ENCODE measurements around the gene DOCK4.

DOCK4 gene

DNA sequence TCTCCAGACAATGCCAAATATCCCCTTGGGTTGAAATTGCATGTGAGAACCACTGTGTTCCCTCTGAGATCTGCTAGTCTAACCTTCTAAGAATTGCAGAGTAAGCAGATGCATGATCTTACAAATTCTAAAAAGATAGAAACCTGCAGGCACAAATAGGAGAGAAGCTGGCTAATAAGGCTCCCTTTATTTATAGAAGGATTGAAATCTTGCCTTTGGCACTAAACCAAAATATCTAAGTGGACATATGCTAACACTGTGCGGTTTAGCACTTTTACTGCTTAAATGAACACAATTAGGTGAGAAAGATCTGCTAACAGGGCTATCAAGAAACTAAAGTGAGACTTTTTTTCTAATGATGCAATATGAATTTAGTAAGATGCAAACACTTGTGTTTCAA lies 225.5 kb downstream of the DOCK4 start:
- Histone ChIP-seq H3K4me1 (ENCODE audit: control insufficient read depth, insufficient read depth, low read length) (no peaks in the 10 kb centered on the region), H3K9ac (ENCODE audit: low read depth, low read length) (no peak overlapping the region), H3K36me3 (ENCODE audit: control insufficient read depth, insufficient read depth, low read length) (no peaks in the 10 kb centered on the region), H3K4me3 (ENCODE audit: low read depth, low read length) (no peak overlapping the region), H3K27me3 (ENCODE audit: control insufficient read depth, insufficient read depth, low read length) (no peaks in the 10 kb centered on the region), H3K9me3 (ENCODE audit: control insufficient read depth, insufficient read depth, low read length) (no peaks in the 10 kb centered on the region)

DNA sequence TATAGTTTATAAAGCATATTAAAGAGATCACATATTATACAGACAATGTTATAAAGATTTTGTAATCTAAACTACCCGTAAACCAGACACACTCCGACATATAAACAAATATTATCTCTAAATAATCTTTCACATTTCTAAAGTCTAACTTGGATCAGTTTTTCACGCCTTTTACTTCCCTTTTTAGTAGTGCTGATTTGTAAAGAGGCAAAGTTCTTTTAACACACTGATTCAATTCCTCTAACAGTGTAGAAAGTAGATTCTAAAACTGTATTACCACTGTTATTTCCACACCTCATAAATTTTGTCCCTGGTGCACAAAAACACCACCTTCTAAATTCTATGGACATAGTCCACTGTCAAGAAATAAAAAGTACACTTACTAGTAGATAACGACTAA lies 230.9 kb downstream of the DOCK4 start:
- no peak overlapping the region for H3K9ac ChIP-seq (ENCODE audit: low read depth, low read length)

DNA sequence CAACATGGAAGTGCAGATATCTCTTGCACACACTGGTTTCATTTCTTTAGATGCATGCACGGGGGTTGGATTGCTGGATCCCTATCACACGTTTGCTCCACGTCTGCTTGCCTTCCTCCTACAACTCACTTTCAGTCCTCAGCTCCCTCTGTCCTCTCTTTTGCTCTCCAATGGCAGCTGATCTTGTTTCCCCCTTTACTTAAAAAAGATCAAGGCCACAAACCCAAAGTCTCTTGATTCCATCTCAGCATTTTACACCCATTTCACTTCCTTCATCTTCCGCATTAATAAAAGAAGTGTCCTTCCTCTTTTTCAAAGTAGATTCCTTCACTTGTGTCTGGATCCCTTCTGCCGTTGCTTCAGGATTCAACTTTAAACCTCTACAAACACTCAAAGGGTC lies 245.2 kb downstream of the DOCK4 start:
- Histone ChIP-seq H3K4me1 (ENCODE audit: control insufficient read depth, insufficient read depth, low read length) (peaks cover 2% of the 10 kb centered on the region), H3K27me3 (ENCODE audit: control insufficient read depth, insufficient read depth, low read length) (no peaks in the 10 kb centered on the region), H3K9ac (ENCODE audit: low read depth, low read length) (no peak overlapping the region), H3K36me3 (ENCODE audit: control insufficient read depth, insufficient read depth, low read length) (no peaks in the 10 kb centered on the region), H3K4me3 (ENCODE audit: low read depth, low read length) (no peak overlapping the region), H3K9me3 (ENCODE audit: control insufficient read depth, insufficient read depth, low read length) (no peaks in the 10 kb centered on the region)

More for the DNA sequence above, 230.9 kb downstream of the DOCK4 start:
- no peaks in the 10 kb centered on the region for H3K9me3 ChIP-seq (ENCODE audit: control insufficient read depth, insufficient read depth, low read length)
- H3K27me3 ChIP-seq (ENCODE audit: control insufficient read depth, insufficient read depth, low read length): no peaks in the 10 kb centered on the region
- no peaks in the 10 kb centered on the region for H3K36me3 ChIP-seq (ENCODE audit: control insufficient read depth, insufficient read depth, low read length)
- H3K4me1 ChIP-seq (ENCODE audit: control insufficient read depth, insufficient read depth, low read length): no peaks in the 10 kb centered on the region
- no peak overlapping the region for H3K4me3 ChIP-seq (ENCODE audit: low read depth, low read length)

DNA sequence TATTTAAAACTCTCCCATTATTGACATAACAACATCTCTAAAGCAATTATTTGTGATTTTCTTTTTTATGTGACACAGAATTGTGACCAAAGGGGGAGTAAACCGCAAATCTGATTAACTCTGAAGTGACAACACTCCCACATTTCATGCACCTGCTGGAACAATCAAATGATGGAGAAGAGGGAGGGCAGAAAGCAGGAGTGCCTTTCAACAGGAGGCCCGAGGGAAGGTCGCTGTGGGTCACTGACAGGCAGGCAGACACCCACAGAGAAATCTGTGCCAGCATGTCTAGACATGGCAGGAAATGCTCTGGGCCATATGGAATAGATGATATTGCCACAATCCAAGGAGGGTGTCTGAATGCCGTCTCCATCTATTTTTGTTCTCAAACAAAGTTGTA lies 247.3 kb downstream of the DOCK4 start:
- H3K9ac ChIP-seq (ENCODE audit: low read depth, low read length): no peak overlapping the region
- no peaks in the 10 kb centered on the region for H3K9me3 ChIP-seq (ENCODE audit: control insufficient read depth, insufficient read depth, low read length)
- H3K4me3 ChIP-seq (ENCODE audit: low read depth, low read length): no peak overlapping the region
- no peaks in the 10 kb centered on the region for H3K27me3 ChIP-seq (ENCODE audit: control insufficient read depth, insufficient read depth, low read length)
- peaks cover 4% of the 10 kb centered on the region for H3K4me1 ChIP-seq (ENCODE audit: control insufficient read depth, insufficient read depth, low read length)
- H3K36me3 ChIP-seq (ENCODE audit: control insufficient read depth, insufficient read depth, low read length): no peaks in the 10 kb centered on the region

DNA sequence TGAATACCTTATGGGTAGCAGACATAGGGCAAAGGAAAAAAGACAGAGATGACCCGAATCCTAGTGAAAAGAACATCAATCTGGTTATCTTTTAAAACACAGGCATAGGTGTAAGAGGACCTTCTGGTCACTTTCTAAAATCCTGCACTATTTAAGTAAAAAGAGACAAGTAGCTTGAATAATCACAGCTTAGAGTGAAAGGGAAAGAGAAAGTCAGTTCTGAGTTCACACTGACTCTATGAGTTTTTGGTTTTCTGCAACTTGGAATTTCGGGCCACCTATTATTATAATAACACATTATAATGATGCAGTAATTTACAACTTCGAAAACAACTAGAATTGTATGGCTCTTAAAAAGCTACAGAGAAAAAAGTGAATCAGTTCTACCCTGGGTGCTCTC lies 247.8 kb downstream of the DOCK4 start:
- H3K4me3 ChIP-seq (ENCODE audit: low read depth, low read length): no peak overlapping the region
- H3K36me3 ChIP-seq (ENCODE audit: control insufficient read depth, insufficient read depth, low read length): no peaks in the 10 kb centered on the region
- H3K4me1 ChIP-seq (ENCODE audit: control insufficient read depth, insufficient read depth, low read length): peaks cover 4% of the 10 kb centered on the region
- H3K9me3 ChIP-seq (ENCODE audit: control insufficient read depth, insufficient read depth, low read length): no peaks in the 10 kb centered on the region
- no peaks in the 10 kb centered on the region for H3K27me3 ChIP-seq (ENCODE audit: control insufficient read depth, insufficient read depth, low read length)
- H3K9ac ChIP-seq (ENCODE audit: low read depth, low read length): no peak overlapping the region

DNA sequence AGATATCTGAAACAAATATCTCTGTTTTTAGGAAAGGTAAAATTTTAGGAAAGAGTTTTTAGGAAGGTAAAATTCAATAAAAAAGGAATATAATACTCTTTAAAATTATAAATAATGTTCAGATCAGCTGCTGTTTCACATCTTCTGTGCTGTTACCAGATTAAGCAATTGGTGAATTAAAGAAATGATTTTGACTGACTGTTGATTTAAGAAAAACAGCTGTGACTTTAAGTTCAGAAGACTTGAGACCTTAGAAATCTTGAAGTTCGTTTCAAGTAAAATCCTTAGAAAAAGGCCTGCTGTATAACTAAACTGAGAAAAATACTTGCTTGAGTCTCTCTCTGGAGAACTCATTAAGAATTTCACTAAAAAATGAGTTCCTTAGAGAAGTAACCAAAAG lies 250.6 kb downstream of the DOCK4 start:
- Histone ChIP-seq H3K9ac (ENCODE audit: low read depth, low read length) (no peak overlapping the region), H3K4me1 (ENCODE audit: control insufficient read depth, insufficient read depth, low read length) (peaks cover 2% of the 10 kb centered on the region), H3K36me3 (ENCODE audit: control insufficient read depth, insufficient read depth, low read length) (no peaks in the 10 kb centered on the region), H3K27me3 (ENCODE audit: control insufficient read depth, insufficient read depth, low read length) (no peaks in the 10 kb centered on the region), H3K4me3 (ENCODE audit: low read depth, low read length) (no peak overlapping the region), H3K9me3 (ENCODE audit: control insufficient read depth, insufficient read depth, low read length) (no peaks in the 10 kb centered on the region)

DNA sequence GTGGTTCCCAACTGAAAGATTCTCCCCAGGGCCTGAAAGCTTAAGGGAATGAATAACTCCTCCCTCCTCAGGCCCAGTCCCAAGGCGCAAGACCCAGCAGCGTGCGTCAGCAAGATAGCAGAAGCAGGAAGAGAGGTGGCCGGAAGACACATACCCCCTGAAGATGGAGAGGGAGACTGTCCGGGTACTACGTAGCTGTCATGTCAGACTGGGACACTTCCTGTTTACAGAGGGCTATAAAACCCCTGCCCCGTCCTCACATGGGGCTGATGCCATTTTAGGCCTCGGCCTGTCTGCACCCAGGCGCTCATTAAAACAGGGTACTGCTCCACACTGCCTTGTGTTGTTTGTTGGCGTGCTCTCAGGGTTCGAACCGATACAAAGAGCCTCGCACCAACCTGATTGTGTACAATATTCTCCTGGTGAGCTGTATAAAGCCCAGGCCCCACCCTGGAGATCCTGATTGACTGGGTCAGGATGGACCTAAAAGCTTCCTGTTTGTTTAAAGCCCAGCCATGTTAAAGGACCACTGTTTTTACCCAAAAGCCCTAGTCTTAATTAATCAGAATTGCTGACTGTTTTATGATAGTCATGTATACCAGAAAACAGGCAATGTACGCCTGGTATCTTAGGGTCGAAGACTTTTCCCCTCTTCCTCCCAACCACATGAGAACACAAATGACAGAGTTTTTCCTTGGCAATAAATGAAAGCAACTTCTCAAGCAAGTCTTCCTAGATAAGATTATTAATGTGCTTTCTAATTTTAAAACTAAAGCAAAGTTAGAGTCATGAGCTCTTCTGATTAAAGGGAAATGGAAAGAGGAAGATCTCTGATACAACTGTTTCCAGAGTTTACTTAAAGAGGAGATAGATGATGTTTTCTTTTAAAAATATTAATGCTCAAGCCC lies 251.5 kb downstream of the DOCK4 start:
- H3K4me3 ChIP-seq (ENCODE audit: low read depth, low read length): no peak overlapping the region
- H3K9me3 ChIP-seq (ENCODE audit: control insufficient read depth, insufficient read depth, low read length): no peaks in the 10 kb centered on the region
- H3K9ac ChIP-seq (ENCODE audit: low read depth, low read length): no peak overlapping the region
- no peaks in the 10 kb centered on the region for H3K27me3 ChIP-seq (ENCODE audit: control insufficient read depth, insufficient read depth, low read length)
- peaks cover 2% of the 10 kb centered on the region for H3K4me1 ChIP-seq (ENCODE audit: control insufficient read depth, insufficient read depth, low read length)
- no peaks in the 10 kb centered on the region for H3K36me3 ChIP-seq (ENCODE audit: control insufficient read depth, insufficient read depth, low read length)

DNA sequence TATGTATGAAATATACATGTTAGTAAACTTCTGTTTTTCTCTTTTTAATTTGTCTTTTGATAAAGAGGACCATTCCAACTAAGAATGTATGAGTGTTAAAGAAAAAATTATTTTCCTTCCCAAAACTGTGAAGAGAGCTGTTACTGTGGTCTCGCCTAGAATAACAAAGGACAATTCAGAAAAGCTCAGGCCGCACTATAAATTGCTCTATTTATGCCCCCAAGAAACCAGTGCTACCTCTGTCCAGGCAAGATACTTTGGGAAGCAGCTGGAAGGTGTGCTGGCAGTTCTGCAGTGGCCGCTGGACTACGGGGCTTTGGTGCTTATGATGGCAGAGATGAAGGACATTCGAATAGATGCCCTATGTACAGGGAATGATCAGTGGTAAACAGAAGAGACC lies 252.1 kb downstream of the DOCK4 start:
- Histone ChIP-seq H3K4me1 (ENCODE audit: control insufficient read depth, insufficient read depth, low read length) (peaks cover 2% of the 10 kb centered on the region), H3K36me3 (ENCODE audit: control insufficient read depth, insufficient read depth, low read length) (no peaks in the 10 kb centered on the region), H3K4me3 (ENCODE audit: low read depth, low read length) (no peak overlapping the region), H3K27me3 (ENCODE audit: control insufficient read depth, insufficient read depth, low read length) (no peaks in the 10 kb centered on the region), H3K9me3 (ENCODE audit: control insufficient read depth, insufficient read depth, low read length) (no peaks in the 10 kb centered on the region), H3K9ac (ENCODE audit: low read depth, low read length) (no peak overlapping the region)

DNA sequence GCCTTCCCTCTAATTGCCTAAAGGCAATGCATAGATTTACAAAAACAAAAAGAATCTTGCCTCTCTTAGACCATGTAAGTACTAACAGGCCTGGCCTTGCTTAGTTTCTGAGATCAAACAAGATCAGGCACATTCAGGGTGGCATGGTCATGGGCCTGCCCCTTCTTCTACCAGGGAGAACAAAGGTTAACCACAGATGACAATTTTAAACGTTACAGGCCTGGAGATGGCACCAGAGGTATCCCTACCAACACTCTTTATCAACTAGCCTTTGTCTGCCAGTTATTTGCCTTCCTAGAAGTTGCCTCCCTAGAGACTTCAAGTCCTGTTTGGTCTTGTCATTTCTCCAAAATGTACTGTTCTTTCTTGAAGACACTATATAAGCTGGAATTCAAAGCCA lies 252.6 kb downstream of the DOCK4 start:
- peaks cover 2% of the 10 kb centered on the region for H3K4me1 ChIP-seq (ENCODE audit: control insufficient read depth, insufficient read depth, low read length)
- H3K4me3 ChIP-seq (ENCODE audit: low read depth, low read length): no peak overlapping the region

DNA sequence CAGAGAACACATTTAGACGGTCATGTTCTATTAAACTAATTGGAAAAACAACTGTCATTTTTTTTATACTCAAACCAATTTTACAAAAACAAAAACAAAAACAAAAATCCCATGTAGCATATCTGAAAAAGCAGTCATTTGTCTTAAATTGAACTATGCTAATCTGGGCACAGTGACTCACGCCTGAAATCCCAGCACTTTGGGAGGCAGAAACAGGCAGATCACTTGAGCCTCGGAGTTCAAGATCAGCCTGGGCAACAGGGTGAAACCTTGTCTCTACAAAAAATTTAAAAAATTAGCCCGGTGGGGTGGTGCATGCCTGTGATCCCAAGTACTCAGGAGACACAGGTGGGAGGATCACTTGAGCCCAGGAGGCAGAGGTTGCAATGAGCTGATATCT lies 253.4 kb downstream of the DOCK4 start:
- no peak overlapping the region for H3K9ac ChIP-seq (ENCODE audit: low read depth, low read length)
- no peaks in the 10 kb centered on the region for H3K27me3 ChIP-seq (ENCODE audit: control insufficient read depth, insufficient read depth, low read length)
- peaks cover 2% of the 10 kb centered on the region for H3K4me1 ChIP-seq (ENCODE audit: control insufficient read depth, insufficient read depth, low read length)
- no peaks in the 10 kb centered on the region for H3K9me3 ChIP-seq (ENCODE audit: control insufficient read depth, insufficient read depth, low read length)
- no peak overlapping the region for H3K4me3 ChIP-seq (ENCODE audit: low read depth, low read length)
- no peaks in the 10 kb centered on the region for H3K36me3 ChIP-seq (ENCODE audit: control insufficient read depth, insufficient read depth, low read length)

More for the DNA sequence above, 252.6 kb downstream of the DOCK4 start:
- no peaks in the 10 kb centered on the region for H3K36me3 ChIP-seq (ENCODE audit: control insufficient read depth, insufficient read depth, low read length)
- no peaks in the 10 kb centered on the region for H3K9me3 ChIP-seq (ENCODE audit: control insufficient read depth, insufficient read depth, low read length)
- no peaks in the 10 kb centered on the region for H3K27me3 ChIP-seq (ENCODE audit: control insufficient read depth, insufficient read depth, low read length)
- no peak overlapping the region for H3K9ac ChIP-seq (ENCODE audit: low read depth, low read length)

DNA sequence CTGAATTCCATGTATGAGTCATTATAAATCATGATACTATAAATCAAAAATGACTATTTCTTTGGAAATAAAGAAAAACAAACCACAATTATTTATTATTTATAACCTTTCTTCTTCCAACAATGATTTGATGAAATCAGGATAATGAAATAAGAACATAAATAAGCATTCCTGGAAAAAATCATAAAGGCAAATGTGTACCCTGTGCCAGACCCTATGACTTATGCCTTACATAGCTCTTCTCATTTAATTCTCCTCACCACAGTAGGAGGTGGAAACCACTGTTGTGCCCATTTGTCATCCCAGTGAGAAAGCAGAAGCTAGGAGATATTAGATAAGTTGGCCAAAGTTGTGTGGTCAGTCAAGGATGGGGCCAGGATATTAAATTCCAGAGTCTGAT lies 255.1 kb downstream of the DOCK4 start:
- H3K4me3 ChIP-seq (ENCODE audit: low read depth, low read length): no peak overlapping the region

DNA sequence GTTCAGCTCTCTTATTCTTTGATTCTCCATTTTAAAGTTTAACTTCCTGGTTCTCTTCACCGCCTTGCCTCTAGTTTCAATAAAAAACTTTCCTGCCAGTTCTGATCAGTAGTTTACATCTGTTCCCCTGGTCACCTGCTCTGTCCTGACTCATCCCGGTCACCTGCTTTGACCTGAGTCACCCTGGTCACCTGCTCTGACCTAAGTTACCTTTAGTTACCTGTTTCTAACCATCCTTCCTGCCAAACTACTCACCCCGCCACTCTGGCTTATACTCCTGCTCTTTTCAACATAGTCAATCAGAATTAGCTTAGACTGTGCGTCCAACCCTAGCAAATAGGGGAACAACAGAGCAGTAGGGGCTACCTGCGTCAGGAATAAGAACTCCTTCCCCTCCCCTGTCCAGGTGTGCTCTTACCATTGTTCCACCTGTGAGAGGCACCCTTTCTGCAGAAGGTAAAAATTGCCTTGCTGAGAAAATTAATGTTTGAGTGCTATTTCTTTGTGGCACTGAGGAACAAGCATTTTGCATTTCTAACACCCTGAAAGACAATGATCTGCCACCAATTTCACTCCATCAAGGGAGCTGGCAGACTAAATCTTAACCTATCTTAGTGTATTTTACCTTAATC lies 263.6 kb downstream of the DOCK4 start:
- Histone ChIP-seq H3K9ac (ENCODE audit: low read depth, low read length) (no peak overlapping the region), H3K36me3 (ENCODE audit: control insufficient read depth, insufficient read depth, low read length) (no peaks in the 10 kb centered on the region), H3K9me3 (ENCODE audit: control insufficient read depth, insufficient read depth, low read length) (peaks cover 16% of the 10 kb centered on the region), H3K4me1 (ENCODE audit: control insufficient read depth, insufficient read depth, low read length) (no peaks in the 10 kb centered on the region), H3K4me3 (ENCODE audit: low read depth, low read length) (no peak overlapping the region), H3K27me3 (ENCODE audit: control insufficient read depth, insufficient read depth, low read length) (no peaks in the 10 kb centered on the region)

More for the DNA sequence above, 255.1 kb downstream of the DOCK4 start:
- Histone ChIP-seq H3K36me3 (ENCODE audit: control insufficient read depth, insufficient read depth, low read length) (no peaks in the 10 kb centered on the region), H3K9ac (ENCODE audit: low read depth, low read length) (no peak overlapping the region), H3K4me1 (ENCODE audit: control insufficient read depth, insufficient read depth, low read length) (peaks cover 2% of the 10 kb centered on the region), H3K27me3 (ENCODE audit: control insufficient read depth, insufficient read depth, low read length) (no peaks in the 10 kb centered on the region), H3K9me3 (ENCODE audit: control insufficient read depth, insufficient read depth, low read length) (no peaks in the 10 kb centered on the region)
